GM12878 (cell line): Measurements from ENCODE around the gene SPRN. TPM values are rescaled to one million over a fixed set of nuclear protein-coding genes. Genes with fewer than 3 reads are reported as not detected.

ENCODE experiments used
- ATAC-seq: fragments of 200-7000 bp; cut with Tn5 transposase; 3 replicates; pipeline ENCODE4 v1.9.1; 2020; ENCODE audit warnings: mild to moderate bottlenecking, moderate library complexity
- BruUV-seq: library from RNA; stranded (reverse); fragments of 400-500 nt; replicated peaks from 2 replicates; lab custom pipeline; 2021; lab: Mats Ljungman, UMichigan
- CTCF ChIA-PET: fragments of 300-600 bp; sonication (Branson Sonifier 250); formaldehyde crosslinking; extraction: SDS; loops from one replicate; lab custom pipeline; 2021; ENCODE audit warnings: inconsistent platforms; lab: Yijun Ruan, JAX
- POLR2A ChIA-PET: fragments of 350-600 bp; formaldehyde crosslinking; extraction: SDS; loops from one replicate; lab custom pipeline; 2021; ENCODE audit warnings: inconsistent platforms; lab: Charles Lee
- RAD21 ChIA-PET: fragments of 300-600 bp; sonication (Branson Sonifier 250); formaldehyde crosslinking; loops from one replicate; lab custom pipeline; 2023; ENCODE audit warnings: antibody characterized with exemption; ENCODE audit not compliant: unreplicated experiment; lab: Charles Lee
- SMC1A ChIA-PET: fragments of 300-600 bp; sonication (Branson Sonifier 250); formaldehyde crosslinking; loops from one replicate; lab custom pipeline; 2023; ENCODE audit not compliant: unreplicated experiment, uncharacterized antibody; lab: Charles Lee
- DNase-seq: peaks from one replicate; pipeline ENCODE4 v3.0.0-alpha.2; 2011; ENCODE audit warnings: low read depth, low spot score
- FAIRE-seq: peaks from 3 replicates; lab custom pipeline; 2011; peaks lifted over from hg19 to GRCh38; lab: Jason Lieb, UNC
- H2AFZ ChIP-seq: 2 replicates; pipeline ENCODE4 v1.6.0; 2011; ENCODE audit warnings: low read depth, low read length, control low read depth; ENCODE audit not compliant: control insufficient read depth
- H3K27ac ChIP-seq: 2 replicates; pipeline ENCODE4 v1.5.1; 2011; ENCODE audit warnings: control low read depth; ENCODE audit not compliant: control insufficient read depth, insufficient read depth
- H3K27me3 ChIP-seq, 2 experiments: replicated peaks in 1 of 2; 2 replicates each; pipeline versions ENCODE4 v1.6.0 to v1.6.1; 2011; ENCODE audit warnings: low read length in 1 of 2; ENCODE audit not compliant: control insufficient read depth in 2 of 2, insufficient read depth in 2 of 2
- H3K36me3 ChIP-seq, 2 experiments: 2 replicates each; pipeline ENCODE4 v1.5.1; 2011; ENCODE audit warnings: low read length in 1 of 2; ENCODE audit not compliant: control insufficient read depth in 2 of 2, insufficient read depth in 2 of 2
- H3K4me1 ChIP-seq: 2 replicates; pipeline ENCODE4 v1.6.1; 2011; ENCODE audit warnings: mild to moderate bottlenecking, low read length, moderate library complexity, mixed read lengths; ENCODE audit not compliant: control insufficient read depth, insufficient read depth
- H3K4me2 ChIP-seq: 2 replicates; pipeline ENCODE4 v1.6.0; 2011; ENCODE audit warnings: control low read depth; ENCODE audit not compliant: control insufficient read depth, insufficient read depth
- H3K4me3 ChIP-seq: fragments of 200-600 bp; sonication (generic); 2 replicates; pipeline ENCODE4 v1.5.1; 2016
- H3K79me2 ChIP-seq: 2 replicates; pipeline ENCODE4 v1.6.0; 2011; ENCODE audit warnings: low read length; ENCODE audit not compliant: control insufficient read depth, insufficient read depth
- H3K9ac ChIP-seq: 2 replicates; pipeline ENCODE4 v1.8.0; 2011; ENCODE audit warnings: low read length, control low read depth, mixed read lengths; ENCODE audit not compliant: control insufficient read depth, insufficient read depth
- H3K9me3 ChIP-seq: replicated peaks from 3 replicates; pipeline ENCODE4 v1.5.1; 2011; ENCODE audit warnings: mild to moderate bottlenecking, low read length; ENCODE audit not compliant: control insufficient read depth, insufficient read depth
- H4K20me1 ChIP-seq: 2 replicates; pipeline ENCODE4 v1.6.0; 2011; ENCODE audit not compliant: control insufficient read depth, insufficient read depth
- CEBPB ChIP-seq, 2 experiments: fragments of 150-350 bp in 1 of 2; IDR thresholded peaks; 2 replicates each; pipeline ENCODE4 v1.6.1; 2012 to 2014; ENCODE audit warnings: low read depth in 2 of 2, low read length in 2 of 2, borderline replicate concordance in 1 of 2, inconsistent platforms in 1 of 2
- CREM ChIP-seq: IDR thresholded peaks from 2 replicates; pipeline ENCODE4 v1.6.1; 2014; ENCODE audit warnings: antibody characterized with exemption, low read depth
- EED ChIP-seq: sonication (generic); IDR thresholded peaks from 2 replicates; pipeline ENCODE4 v1.6.1; 2016; ENCODE audit warnings: antibody characterized with exemption, low read depth
- EGR1 ChIP-seq, 2 experiments: IDR thresholded peaks; 1 replicate in 1 of 2; 2 replicates in 1 of 2; pipeline ENCODE4 v1.6.1; 2011 to 2012; ENCODE audit warnings: low read depth in 2 of 2, low read length in 2 of 2, borderline replicate concordance in 1 of 2, mild to moderate bottlenecking in 1 of 2, moderate library complexity in 1 of 2
- EP300 ChIP-seq, 2 experiments: fragments of 150-350 bp in 1 of 2; IDR thresholded peaks; 2 replicates each; pipeline ENCODE4 v1.6.1; 2011 to 2012; ENCODE audit warnings: low read depth in 2 of 2, low read length in 2 of 2, borderline replicate concordance in 1 of 2, improper control_type of control experiment in 1 of 2, inconsistent platforms in 1 of 2; ENCODE audit not compliant: control insufficient read depth in 1 of 2
- LARP7 ChIP-seq: fragments of 450-650 bp; IDR thresholded peaks from 2 replicates; pipeline ENCODE4 v1.6.1; 2017; ENCODE audit warnings: mild to moderate bottlenecking
- MYC ChIP-seq: IDR thresholded peaks from 2 replicates; pipeline ENCODE4 v1.6.1; 2011; ENCODE audit warnings: mild to moderate bottlenecking, low read length, moderate library complexity, inconsistent platforms; ENCODE audit not compliant: insufficient read depth, insufficient replicate concordance, insufficient read length, severe bottlenecking
- PAX5 ChIP-seq: IDR thresholded peaks from 2 replicates; pipeline ENCODE4 v1.6.1; 2011; ENCODE audit warnings: low read depth, low read length, borderline replicate concordance
- PML ChIP-seq: IDR thresholded peaks from 2 replicates; pipeline ENCODE4 v1.6.1; 2012; ENCODE audit warnings: low read length, inconsistent platforms
- RFX5 ChIP-seq: IDR thresholded peaks from 2 replicates; pipeline ENCODE4 v1.6.1; 2011; ENCODE audit warnings: low read depth, low read length, improper control_type of control experiment
- SPI1 ChIP-seq: IDR thresholded peaks from 2 replicates; pipeline ENCODE4 v1.6.1; 2011; ENCODE audit warnings: low read depth, mild to moderate bottlenecking, low read length, moderate library complexity, borderline replicate concordance; ENCODE audit not compliant: insufficient read depth
- WGBS: methylation state at CpG from one replicate; pipeline ENCODE4 v1.1.6; 2016; ENCODE audit warnings: low lambda C conversion rate; ENCODE audit not compliant: insufficient replicate concordance, insufficient coverage; ENCODE audit errors: missing lambda C conversion rate; 5-methylcytosine and 5-hydroxymethylcytosine counted together
- in situ Hi-C: fragments of 300-500 bp; cut with MboI; formaldehyde crosslinking; loops from 9 replicates; pipeline ENCODE4 v1.14.3; 2018; ENCODE audit warnings: mixed read lengths
- intact Hi-C: fragments of 100-400 bp; cut with micrococcal nuclease; formaldehyde crosslinking; loops from one replicate; pipeline ENCODE4 v1.14.2; 2022; ENCODE audit not compliant: unreplicated experiment
- polyA plus RNA-seq, 11 experiments: library from polyadenylated mRNA; depleted of rRNA in 4 of 11; unstranded in 6 of 11; stranded (reverse) in 5 of 11; fragments of >200 nt; fragmentation: Nextera tagmentation in 4 of 11; fragmentation: Illumina TruSeq in 1 of 11; extraction: Ambion mirVana in 4 of 11; extraction: Trizol in 1 of 11; gene quantifications; 1 replicate in 1 of 11; 2 replicates in 10 of 11; pipeline versions ENCODE4 v1.2.1 to v1.2.3, GENCODE V29; 2011 to 2016; ENCODE audit warnings: inconsistent platforms in 2 of 11, missing spikeins in 2 of 11, low read depth in 1 of 11
- total RNA-seq, 4 experiments: library from RNA; depleted of rRNA in 3 of 4; stranded (reverse); fragments of >200 nt in 3 of 4; fragmentation: Illumina TruSeq in 1 of 4; extraction: Trizol in 1 of 4; gene quantifications; 2 replicates each; pipeline versions ENCODE4 v1.2.1 to v1.2.3, GENCODE V29; 2013 to 2021
- TF ChIP-seq, protein P1 (sequence below): fragments of 450-650 bp; IDR thresholded peaks from 2 replicates; pipeline ENCODE4 v1.6.1; 2016; ENCODE audit warnings: mild to moderate bottlenecking
- TF ChIP-seq, protein P2 (sequence below): fragments of 150-350 bp; IDR thresholded peaks from 2 replicates; pipeline ENCODE4 v1.6.1; 2016; ENCODE audit warnings: low read depth, low read length
- TF ChIP-seq, protein P3 (sequence below): fragments of 450-650 bp; conservative IDR thresholded peaks from 2 replicates; pipeline ENCODE4 v1.6.1; 2017; ENCODE audit warnings: mild to moderate bottlenecking, moderate library complexity

SPRN gene
- total and polyA plus RNA-seq, 10 of the 15 experiments (the other 5 are each of a cell fraction or from before 2014, with no cell fraction given), result 0.03 to 0.96 (median 0.46) TPM; not detected in 6

DNA sequence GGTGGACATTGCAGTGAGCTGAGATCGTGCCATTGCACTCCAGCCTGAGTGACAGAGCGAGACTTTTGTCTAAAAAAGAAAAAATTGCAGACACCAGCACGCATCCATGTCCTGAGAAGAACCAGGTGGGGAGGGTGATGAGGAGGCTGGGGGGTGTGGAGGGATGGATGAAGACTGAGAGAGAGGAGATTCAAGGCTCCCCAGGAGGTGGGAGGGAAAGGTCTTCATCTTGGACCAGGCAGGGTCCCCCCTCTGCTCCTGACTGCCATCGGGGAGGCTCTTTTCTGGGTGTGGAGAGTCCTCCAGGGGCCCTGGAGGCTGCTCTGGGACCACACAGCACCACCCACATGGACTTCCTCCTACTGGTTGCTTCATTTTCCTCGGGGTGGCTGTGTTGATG lies 30.8 kb upstream of the SPRN start:
- Histone ChIP-seq H3K9ac (no peak overlapping the region), H3K27me3 (no peaks in the 10 kb centered on the region), H2AFZ (no peak overlapping the region), H3K4me1 (no peaks in the 10 kb centered on the region), H3K9me3 (no peaks in the 10 kb centered on the region; the same call in 2 of the 3 replicates), H3K4me2 (no peak overlapping the region), H4K20me1 (no peaks in the 10 kb centered on the region), H3K36me3 (no peaks in the 10 kb centered on the region), H3K27ac (no peak overlapping the region), H3K79me2 (no peaks in the 10 kb centered on the region), H3K4me3 (no peak overlapping the region)
- POLR2A ChIA-PET, result no interaction called here
- BruUV-seq, result no TSS peak
- SMC1A ChIA-PET, result no interaction called here
- in situ Hi-C loops (no loop called here), intact Hi-C loops (no loop called here)
- ATAC-seq, result no peak
- WGBS, result 29% methylated on average over 5 of the region's 5 CpGs
- no peak for DNase-seq
- CTCF ChIA-PET, result interaction anchor here (1.0 kb wide), 2 partner anchors 17 to 126 kb away, joined by 3 read pairs; no protein-coding TSS in a partner anchor
- FAIRE-seq, result no peak
- RAD21 ChIA-PET, result no interaction called here
- TF ChIP-seq SPI1 (no peak), EP300 (IDR thresholded peaks at IDR 0.05; ENCODE audit: borderline replicate concordance in 1 of 2, control insufficient read depth in 1 of 2, low read depth in 2 of 2, low read length in 2 of 2) (no peak), LARP7 (no peak), PAX5 (no peak), CEBPB (IDR thresholded peaks at IDR 0.05; ENCODE audit: borderline replicate concordance in 1 of 2, low read depth in 2 of 2, low read length in 2 of 2) (no peak), EGR1 (IDR thresholded peaks at IDR 0.05; ENCODE audit: borderline replicate concordance in 1 of 2, low read depth in 2 of 2, low read length in 2 of 2) (no peak), CREM (no peak), EED (no peak), MYC (no peak), RFX5 (no peak), PML (no peak)
- TF ChIP-seq, protein P1, sequence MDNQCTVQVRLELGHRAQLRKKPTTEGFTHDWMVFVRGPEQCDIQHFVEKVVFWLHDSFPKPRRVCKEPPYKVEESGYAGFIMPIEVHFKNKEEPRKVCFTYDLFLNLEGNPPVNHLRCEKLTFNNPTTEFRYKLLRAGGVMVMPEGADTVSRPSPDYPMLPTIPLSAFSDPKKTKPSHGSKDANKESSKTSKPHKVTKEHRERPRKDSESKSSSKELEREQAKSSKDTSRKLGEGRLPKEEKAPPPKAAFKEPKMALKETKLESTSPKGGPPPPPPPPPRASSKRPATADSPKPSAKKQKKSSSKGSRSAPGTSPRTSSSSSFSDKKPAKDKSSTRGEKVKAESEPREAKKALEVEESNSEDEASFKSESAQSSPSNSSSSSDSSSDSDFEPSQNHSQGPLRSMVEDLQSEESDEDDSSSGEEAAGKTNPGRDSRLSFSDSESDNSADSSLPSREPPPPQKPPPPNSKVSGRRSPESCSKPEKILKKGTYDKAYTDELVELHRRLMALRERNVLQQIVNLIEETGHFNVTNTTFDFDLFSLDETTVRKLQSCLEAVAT, result no peak
- TF ChIP-seq, protein P2, sequence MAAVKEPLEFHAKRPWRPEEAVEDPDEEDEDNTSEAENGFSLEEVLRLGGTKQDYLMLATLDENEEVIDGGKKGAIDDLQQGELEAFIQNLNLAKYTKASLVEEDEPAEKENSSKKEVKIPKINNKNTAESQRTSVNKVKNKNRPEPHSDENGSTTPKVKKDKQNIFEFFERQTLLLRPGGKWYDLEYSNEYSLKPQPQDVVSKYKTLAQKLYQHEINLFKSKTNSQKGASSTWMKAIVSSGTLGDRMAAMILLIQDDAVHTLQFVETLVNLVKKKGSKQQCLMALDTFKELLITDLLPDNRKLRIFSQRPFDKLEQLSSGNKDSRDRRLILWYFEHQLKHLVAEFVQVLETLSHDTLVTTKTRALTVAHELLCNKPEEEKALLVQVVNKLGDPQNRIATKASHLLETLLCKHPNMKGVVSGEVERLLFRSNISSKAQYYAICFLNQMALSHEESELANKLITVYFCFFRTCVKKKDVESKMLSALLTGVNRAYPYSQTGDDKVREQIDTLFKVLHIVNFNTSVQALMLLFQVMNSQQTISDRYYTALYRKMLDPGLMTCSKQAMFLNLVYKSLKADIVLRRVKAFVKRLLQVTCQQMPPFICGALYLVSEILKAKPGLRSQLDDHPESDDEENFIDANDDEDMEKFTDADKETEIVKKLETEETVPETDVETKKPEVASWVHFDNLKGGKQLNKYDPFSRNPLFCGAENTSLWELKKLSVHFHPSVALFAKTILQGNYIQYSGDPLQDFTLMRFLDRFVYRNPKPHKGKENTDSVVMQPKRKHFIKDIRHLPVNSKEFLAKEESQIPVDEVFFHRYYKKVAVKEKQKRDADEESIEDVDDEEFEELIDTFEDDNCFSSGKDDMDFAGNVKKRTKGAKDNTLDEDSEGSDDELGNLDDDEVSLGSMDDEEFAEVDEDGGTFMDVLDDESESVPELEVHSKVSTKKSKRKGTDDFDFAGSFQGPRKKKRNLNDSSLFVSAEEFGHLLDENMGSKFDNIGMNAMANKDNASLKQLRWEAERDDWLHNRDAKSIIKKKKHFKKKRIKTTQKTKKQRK, result no peak
- TF ChIP-seq, protein P3, sequence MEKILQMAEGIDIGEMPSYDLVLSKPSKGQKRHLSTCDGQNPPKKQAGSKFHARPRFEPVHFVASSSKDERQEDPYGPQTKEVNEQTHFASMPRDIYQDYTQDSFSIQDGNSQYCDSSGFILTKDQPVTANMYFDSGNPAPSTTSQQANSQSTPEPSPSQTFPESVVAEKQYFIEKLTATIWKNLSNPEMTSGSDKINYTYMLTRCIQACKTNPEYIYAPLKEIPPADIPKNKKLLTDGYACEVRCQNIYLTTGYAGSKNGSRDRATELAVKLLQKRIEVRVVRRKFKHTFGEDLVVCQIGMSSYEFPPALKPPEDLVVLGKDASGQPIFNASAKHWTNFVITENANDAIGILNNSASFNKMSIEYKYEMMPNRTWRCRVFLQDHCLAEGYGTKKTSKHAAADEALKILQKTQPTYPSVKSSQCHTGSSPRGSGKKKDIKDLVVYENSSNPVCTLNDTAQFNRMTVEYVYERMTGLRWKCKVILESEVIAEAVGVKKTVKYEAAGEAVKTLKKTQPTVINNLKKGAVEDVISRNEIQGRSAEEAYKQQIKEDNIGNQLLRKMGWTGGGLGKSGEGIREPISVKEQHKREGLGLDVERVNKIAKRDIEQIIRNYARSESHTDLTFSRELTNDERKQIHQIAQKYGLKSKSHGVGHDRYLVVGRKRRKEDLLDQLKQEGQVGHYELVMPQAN, result no peak
